Sciatic nerve (tissue), 2 donors: ENCODE results near the gene HNRNPDL. TPM values are rescaled to one million over a fixed set of nuclear protein-coding genes. Genes with fewer than 3 reads are reported as not detected.
"Not testable (repeated sequence)": the region's sequence is repeated elsewhere in the genome, so short reads cannot be mapped to it uniquely, and the experiment has no call there.

Experiments used
- ATAC-seq: fragments of 200-7000 bp; cut with Tn5 transposase; one replicate; pipeline ENCODE4 v1.9.1; 2020; ENCODE audit warnings: mild to moderate bottlenecking, moderate library complexity
- DNase-seq: peaks from one replicate; pipeline ENCODE4 v3.0.0-alpha.2; 2020; ENCODE audit warnings: low spot score
- intact Hi-C: fragments of 100-400 bp; cut with DNase I; formaldehyde crosslinking; loops from one replicate; pipeline ENCODE4 v1.14.2; 2022
- total RNA-seq: library from RNA; stranded (reverse); fragmentation: NEBNext Ultra II Directional; extraction: Animal tissue kit (Norgen Biotek cat#: 25700); gene quantifications from one replicate; pipeline ENCODE4 v1.2.1, GENCODE V29; 2021
- donor health status: DM: no; HTN: no; CAD: no.
- donor health status: DM: no; HTN: no; CAD: no.

Gene HNRNPDL
- total RNA-seq, 1 donor from 2014 or later: 238 TPM

DNA sequence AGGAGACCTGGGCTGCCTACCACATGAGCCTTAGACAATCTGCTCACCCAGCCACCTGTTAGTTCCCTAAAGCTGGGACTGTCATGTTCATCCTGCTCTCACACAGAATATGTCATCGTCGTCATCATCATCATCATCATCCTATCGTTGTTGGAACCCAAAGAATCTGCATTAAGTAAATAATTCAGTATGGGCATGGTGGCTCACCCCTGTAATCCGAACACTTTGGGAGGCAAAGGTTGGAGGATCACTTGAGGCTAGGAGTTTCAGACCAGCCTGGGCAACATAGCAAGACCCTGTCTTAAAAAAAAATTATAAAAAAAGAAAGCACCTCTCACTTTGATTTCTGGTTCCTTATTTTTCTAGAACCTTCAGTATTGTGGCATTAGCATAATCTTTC, 6.5 kb upstream of the HNRNPDL start:
- no peak for DNase-seq
- no peak for ATAC-seq
- intact Hi-C loops: no loop called here

DNA sequence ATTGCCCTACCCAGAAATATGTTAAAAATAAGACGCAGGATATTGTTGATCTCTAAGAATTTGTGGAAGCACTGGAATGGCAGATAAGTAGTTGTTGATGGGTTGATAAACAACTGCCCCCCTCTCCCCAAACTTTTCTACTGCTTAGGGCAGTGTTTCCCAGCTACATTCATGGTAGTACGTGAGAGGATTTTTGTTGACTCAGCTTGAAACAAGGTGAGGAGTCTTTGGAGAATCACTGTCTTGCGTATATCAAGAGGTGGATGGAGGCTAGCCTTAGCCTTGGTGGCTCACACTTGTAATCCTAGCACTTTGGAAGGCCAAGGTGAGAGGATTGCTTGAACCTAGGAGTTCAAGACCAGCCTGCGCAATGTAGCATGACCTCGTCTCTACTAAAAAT, 5.9 kb upstream of the HNRNPDL start:
- ATAC-seq (no peak), DNase-seq (no peak)
- intact Hi-C loops: no loop called here

DNA sequence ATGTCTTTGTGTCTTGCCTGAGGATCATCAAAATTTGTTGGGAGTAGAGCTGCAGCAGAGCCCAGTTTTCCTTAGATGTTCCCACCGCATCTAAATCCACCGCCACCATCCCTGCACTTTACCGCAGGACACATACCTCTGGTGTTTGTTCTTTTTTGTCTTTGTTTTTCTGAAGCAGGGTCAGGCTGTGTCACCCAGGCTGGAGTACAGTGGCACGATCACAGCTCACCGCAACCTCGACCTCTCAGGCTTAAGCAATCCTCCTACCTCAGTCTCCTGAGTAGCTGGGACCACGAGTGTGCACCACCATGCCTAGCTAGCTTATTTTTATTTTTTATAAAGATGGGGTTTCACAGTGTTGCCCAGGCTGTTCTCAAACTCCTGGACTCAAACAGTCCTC, 4.7 kb upstream of the HNRNPDL start:
- ATAC-seq (no peak), DNase-seq (no peak)
- intact Hi-C loops: no loop called here

DNA sequence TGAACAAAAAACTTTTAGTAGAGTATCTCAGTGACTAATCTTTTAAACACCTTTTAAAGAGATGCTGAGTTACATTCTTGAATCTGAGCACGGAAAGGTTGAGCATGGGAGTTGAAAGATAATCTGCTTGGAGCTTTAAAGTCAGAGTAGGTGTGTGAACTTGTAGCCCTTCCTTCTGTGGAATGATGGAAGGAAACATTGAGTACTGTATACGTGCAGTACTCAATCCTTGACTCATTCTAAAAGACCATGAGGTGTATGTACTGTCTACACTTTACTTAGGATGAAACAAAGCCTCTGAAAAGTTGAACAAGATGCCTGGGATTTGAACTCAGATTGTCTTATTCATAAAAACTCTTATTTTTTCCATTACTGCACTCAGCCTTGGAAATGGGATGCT, 3.5 kb upstream of the HNRNPDL start:
- ATAC-seq (no peak), DNase-seq (no peak)
- intact Hi-C loops: no loop called here

DNA sequence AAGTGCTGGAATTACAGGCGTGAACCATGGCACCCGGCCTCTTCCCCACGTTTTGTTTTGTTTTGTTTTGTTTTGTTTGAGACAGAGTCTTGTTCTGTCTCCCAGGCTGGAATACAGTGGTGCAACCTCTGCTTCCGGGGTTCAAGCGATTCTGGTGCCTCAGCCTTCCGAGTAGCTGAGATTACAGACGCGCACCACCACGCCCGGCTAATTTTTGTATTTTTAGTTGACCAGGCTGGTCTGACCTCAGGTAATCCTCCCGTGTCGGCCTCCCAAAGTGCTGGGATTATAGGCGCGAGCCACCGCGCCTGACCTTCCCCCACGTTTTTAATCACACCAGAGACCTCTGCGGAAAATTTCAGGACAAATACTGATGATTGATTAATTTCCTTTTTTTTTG, 2.3 kb upstream of the HNRNPDL start:
- intact Hi-C loops: no loop called here
- ATAC-seq (no peak), DNase-seq (no peak)

DNA sequence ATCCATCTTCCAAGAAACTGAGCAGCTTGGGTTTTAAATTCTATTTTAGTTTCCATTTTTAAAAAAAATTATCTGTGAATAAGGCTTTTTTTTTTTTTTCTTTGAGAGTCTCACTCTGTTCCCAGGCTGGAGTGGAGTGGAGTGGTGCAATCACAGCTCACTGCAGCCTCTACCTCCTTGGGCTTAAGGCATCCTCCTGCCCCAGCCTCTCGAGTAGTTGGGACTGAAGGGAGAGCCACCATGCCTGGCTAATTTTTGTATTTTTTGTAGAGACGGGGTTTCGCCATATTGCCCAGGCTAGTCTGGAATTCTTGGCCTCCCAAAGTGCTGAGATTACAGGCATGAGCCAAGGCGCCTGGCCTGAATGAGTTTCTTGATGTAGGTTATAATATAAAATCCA, 1.6 kb upstream of the HNRNPDL start:
- intact Hi-C loops: no loop called here
- ATAC-seq: no peak
- no peak for DNase-seq

DNA sequence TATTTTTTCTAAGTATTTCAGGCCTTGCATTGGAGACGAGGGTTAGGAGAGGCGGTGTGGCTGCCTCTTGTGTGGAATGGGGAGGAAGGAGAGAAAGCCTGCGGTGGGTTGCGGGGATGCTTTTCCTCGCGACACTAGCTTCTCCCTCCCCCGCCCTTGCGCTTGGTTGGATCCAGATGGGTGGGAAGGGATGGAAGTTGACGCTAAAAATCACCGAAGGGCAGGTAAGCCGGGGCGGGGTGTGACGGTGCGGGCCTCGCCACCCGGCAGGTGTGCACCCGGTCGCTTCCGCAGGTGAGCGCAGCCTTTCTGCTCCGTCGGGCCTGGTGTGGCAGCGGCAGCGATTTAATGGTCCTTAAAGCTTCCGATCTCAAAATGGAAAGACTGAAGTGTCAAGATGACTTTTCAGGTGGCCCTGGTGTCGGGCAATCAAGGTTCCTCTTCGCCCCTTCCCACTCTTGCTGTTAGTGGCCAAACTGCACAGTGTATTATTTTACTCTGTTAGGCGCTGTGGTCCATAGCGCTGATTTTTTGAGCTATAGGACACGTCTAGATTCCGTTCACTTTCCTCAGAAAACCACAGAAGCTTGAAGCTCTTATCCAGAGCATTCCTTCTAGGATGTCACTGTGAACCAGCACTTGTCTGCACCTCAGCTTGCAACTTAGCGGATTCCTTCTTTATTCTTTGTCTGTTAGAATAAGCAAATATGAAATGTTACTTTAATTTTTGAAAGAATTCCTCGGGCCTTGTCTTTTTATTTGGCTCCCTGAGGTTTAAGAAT, 893 bp upstream of the HNRNPDL start:
- intact Hi-C loops: no loop called here
- ATAC-seq (no peak), DNase-seq (no peak)

DNA sequence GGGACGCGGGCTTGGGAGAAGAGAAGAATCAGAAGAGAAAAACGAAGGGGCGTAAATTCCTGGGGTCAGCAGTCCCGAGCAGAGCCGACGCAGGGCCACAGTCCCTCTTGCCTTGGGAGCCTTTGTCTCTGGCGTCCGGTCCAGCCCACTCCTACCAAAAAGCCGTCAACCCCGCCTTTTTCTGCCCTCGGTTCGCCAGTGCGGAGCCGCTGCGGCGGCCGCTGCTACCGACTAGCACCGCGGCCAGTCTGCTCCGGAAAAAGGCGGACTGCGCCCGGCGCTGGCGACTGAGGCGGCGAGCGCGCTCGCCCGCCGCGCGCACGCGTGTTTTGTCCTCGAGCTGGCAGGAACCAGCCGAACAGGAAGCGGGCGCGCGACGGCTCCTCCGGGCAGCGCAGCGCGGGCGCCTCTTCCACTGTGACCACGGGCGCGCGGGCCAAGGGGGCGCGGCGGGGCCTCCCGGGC, 502 bp downstream of the HNRNPDL start:
- no peak for DNase-seq
- ATAC-seq: peak; percentile 2
- intact Hi-C loops: loop anchor here (10.0 kb wide), 1 partner anchor 55 kb away; the partner anchor contains the start of gene HNRNPD

DNA sequence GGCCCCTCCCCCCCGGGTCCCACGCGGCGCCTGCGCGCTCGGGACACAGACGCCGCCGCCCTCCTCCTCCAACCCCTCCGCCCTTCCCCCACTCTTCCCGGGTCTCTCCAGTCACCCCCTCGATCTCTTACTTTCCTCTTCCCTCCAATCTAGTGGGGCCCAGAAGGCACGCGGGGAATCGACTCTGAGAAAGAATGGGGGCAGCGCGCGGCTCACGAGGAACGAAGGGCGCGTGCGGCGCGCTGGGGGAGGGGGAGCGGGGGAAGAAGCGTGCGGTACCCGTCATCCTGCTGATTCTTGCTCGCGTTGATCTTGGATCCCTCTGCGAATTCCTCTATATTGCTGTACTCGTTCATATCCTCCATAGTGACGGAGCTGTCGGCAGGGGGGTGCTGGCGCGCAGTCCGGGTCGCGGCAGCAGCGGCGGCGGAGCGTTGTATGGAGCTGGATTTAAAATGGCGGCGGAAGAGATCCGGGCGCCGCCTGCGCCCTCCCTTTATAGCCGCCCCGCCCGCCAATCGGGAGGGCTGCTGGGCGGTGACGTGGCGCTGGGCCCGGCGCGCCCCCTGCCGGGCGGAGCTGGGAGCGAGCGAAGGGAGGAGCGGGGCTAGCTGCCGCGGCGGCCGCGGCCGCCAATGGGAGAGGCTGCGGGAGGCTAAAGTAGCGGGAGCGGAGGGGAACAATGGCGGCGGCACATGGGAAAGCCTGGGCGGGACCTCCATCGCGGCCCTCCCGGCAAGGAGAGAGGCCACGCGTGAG, 1.1 kb downstream of the HNRNPDL start:
- DNase-seq (peak; percentile 96), ATAC-seq (peak; percentile 90)
- intact Hi-C loops: loop anchor here (10.0 kb wide), 1 partner anchor 54 kb away; the partner anchor contains the start of gene HNRNPD

DNA sequence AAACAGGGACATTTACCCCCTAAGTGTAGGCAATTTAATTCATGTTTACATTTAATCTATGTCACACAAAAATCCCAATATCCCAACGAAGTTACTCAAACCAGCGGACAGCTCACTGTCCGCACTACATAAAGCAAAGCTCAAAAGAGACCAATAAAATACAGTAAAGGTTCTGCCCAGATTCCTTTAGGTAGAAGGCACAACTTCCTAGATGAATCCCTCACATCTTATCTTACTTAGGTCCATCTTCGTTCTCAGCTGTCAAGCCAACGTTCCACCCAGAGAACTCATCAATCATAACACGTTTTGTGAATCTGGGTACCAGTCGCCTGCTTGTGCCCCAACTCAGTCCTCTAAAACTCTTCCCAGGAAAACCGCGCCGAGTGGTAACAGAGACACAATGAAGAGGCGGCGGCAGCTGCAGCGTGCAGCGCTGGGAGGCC, 1.7 kb downstream of the HNRNPDL start:
- ATAC-seq (no peak), DNase-seq (no peak)
- intact Hi-C loops: loop anchor here (10.0 kb wide), 1 partner anchor 54 kb away; the partner anchor contains the start of gene HNRNPD

DNA sequence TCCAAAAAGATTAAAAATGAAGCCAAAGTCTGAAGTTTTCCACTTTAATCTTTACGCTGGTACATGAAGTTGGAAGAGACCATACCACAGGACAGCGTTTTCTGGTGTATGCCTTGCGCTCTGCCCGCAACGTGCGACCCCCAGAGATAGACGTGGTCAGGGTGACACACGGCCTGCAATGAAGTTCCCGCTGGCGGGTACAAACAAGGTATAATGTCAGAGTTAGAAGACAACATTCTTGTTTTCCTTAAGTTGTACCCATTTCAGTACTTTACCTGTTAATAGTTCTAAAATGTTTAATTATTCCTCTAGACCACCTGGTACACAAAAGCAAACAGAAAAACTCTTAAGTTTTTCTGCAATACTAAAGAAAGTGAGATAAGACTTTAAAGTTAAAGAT, 4.8 kb downstream of the HNRNPDL start:
- intact Hi-C loops: loop anchor here (10.0 kb wide), 1 partner anchor 51 kb away; the partner anchor contains the start of gene HNRNPD

DNA sequence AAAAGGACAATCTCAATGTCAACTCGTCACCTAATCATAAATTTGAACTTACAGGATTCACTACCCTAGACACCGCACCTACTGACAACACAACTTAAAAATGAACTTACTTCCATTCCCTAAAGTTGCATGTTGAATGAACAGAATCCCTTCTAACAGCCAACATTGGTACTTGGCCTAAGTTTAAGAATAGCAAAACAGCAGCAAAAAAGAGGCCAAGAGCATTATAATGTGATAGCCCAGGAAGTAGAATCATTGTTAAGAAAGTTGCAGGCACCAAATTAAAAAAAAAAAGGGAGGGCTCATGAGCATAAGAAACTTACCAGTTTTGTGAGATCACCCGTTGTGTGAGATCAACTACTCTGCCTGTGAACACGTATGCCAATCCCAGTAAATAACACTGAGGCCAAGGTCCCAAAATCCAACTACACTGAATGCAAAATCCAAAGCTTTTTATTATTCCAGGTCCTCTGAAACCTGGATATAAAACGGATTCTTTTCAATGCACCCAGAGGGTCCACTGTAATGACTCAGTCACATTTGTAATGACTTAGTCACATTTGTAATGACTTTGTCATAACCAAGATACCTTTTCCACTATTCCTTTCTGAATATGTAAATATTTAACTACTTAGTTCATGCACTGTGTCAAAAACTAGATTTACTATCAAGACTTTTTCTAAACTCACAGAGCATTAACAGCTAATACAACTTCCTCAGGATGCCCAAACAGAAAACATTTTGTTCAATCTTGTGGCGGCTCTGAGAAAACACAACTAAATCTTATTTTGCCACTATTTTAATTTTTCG, 6.8 kb downstream of the HNRNPDL start:
- DNase-seq (no peak), ATAC-seq (no peak)
- intact Hi-C loops: loop anchor here (10.0 kb wide), 1 partner anchor 49 kb away; the partner anchor contains the start of gene HNRNPD

More for the DNA sequence above, 4.8 kb downstream of the HNRNPDL start:
- no peak for DNase-seq
- ATAC-seq: no peak

DNA sequence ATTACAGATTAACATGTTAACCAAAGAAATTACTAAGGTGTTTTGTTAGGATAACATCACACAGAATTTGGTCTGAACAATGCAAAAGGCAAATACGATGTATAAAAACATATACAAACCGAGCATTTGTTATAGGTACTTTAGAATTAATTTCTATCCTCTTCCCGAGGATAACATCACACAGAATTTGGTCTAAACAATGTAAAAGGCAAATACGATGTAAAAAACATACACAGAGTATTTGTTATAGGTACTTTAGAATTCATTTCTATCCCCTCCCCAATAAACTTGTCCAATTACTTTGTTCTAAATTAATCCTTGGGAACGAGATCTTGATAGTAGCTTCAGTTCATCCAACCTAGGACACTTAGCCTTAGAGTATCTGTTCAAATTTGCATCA, 7.6 kb downstream of the HNRNPDL start:
- ATAC-seq (no peak), DNase-seq (no peak)
- intact Hi-C loops: loop anchor here (10.0 kb wide), 1 partner anchor 48 kb away; the partner anchor contains the start of gene HNRNPD

DNA sequence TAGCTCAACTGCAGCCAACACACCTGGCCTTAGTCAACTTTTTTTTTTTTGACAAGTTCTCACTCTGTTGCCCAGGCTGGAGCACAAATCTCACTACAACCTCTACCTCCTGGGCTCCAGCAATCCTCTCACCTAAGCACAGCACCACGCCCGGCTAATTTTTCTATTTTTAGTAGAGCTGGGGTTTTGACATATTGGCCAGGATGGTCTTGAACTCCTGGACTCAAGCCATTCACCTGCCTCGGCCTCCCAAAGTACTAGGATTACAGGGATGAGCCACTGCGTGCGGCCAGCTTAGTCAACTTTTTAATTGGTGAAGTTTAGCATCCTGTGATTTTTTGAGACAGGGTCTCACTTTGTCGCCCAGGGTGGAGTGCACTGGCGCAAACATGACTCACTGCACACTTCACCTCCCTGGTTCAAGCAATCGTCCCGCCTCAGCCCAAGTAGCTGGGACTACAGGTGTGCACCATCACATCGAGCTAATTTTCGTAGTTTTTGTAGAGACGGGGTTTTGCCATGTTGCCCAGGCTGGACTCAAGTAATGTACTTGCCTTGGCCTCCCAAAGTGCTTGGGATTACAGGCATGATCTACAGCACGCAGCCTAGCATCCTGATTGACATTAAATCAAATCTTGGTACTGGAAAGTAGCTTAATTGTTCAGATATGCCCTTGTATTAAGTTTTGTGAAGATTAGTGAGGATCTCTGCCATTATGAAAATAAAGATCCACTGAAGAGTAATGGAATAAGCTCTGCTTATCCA, 8.3 kb downstream of the HNRNPDL start:
- intact Hi-C loops: loop anchor here (10.0 kb wide), 1 partner anchor 47 kb away; the partner anchor contains the start of gene HNRNPD
- DNase-seq (no peak), ATAC-seq (no peak)

DNA sequence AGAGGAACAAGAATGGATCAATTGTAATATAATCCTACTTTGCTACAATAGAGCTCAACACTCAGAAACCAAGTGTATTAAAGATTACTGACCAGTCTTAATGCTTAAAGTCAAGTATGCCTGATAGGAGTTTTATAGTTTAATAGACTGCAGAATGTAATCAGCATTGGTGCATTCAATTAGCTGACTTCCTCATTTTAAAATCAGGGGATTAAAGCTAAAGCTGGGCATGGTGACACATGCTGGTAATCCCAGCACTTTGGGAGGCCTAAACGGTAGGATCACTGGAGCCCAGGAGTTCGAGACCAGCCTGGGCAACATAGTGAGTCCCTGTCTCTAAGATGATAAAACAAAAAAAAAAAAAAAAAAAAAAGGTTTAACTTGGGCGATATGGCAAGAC, 10.8 kb downstream of the HNRNPDL start:
- DNase-seq: no peak
- no peak for ATAC-seq
- intact Hi-C loops: loop anchor here (5.0 kb wide), 1 partner anchor 107 kb away; no protein-coding TSS in a partner anchor

DNA sequence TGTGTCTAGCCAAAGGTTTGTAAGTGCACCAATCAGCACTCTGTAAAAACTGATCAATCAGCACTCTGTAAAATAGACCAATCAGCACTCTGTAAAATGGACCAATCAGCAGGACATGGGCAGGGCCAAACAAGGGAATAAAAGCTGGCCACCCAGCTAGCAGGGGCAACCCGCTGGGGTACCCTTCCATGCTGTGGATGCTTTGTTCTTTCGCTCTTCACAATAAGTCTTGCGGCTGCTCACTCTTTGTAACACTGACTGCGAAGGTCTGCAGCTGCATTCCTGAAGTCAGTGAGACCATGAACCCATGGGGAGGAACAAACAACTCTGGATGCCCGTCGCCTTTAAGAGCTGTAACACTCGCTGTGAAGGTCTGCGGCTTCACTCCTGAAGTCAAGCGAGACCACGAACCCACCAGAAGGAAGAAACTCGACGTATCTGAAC, 14.3 kb downstream of the HNRNPDL start:
- ATAC-seq (no peak), DNase-seq (no peak)
- intact Hi-C loops: loop anchor here (5.0 kb wide), 1 partner anchor 104 kb away; no protein-coding TSS in a partner anchor

DNA sequence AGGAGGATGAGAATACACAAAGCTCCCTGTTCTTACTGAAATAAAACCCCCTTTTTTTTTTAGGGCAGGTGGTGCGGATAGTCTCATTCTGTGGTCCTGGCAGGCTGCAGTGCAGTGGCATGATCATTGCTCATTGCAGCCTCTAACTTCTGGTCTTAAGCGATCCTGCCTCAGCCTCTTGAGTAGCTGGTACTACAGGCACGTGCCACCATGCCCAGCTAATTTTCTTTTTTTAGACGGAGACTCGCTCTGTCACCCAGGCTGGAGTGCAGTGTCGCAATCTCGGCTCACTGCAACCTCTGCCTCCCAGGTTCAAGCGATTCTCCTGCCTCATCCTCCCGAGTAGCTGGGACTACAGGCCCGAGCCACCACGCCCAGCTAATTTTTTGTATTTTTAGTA, 15.2 kb downstream of the HNRNPDL start:
- not testable (repeated sequence) for ATAC-seq, DNase-seq
- intact Hi-C loops: loop anchor here (5.0 kb wide), 1 partner anchor 103 kb away; no protein-coding TSS in a partner anchor

DNA sequence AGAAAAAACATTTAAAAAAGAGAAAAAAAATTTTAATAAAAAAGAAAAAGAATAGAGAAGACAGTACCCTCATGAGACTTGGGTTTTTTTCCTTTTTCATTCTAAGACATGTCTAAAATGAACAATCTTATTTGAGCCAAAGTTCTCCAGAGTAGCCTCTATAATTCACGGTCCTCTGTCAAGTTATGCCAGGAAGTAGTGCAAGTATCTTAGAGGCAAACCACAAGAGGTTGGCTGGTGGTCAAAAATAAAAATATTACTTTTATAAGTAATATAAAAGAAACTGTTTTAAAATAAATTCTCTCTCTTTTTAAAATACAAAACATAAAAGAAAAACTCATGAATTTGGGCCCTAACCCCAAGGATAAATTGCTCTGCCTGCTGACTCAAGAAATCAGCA, 26.5 kb downstream of the HNRNPDL start:
- DNase-seq (no peak), ATAC-seq (no peak)
- intact Hi-C loops: no loop called here
